Esophagus squamous epithelium (tissue), 4 donors: ENCODE results near the gene ACTR1B.

Experiments used
- CTCF ChIP-seq, 6 experiments: fragments of 450-650 bp in 4 of 6; fragments of 200-600 bp in 2 of 6; sonication (generic) in 2 of 6; IDR thresholded peaks; one replicate each; pipeline ENCODE4 v1.5.1; 2016 to 2019; ENCODE audit warnings: antibody characterized with exemption in 6 of 6, mild to moderate bottlenecking in 4 of 6, moderate library complexity in 4 of 6
- POLR2A ChIP-seq, 4 donors: fragments of 450-650 bp; IDR thresholded peaks; one replicate each; pipeline ENCODE4 v1.6.1; 2017; ENCODE audit warnings: antibody characterized with exemption in 4 of 4, mild to moderate bottlenecking in 4 of 4, moderate library complexity in 3 of 4

- TF ChIP-seq CTCF (IDR thresholded peaks at IDR 0.05) (no peak), POLR2A (IDR thresholded peaks at IDR 0.05) (no peak)
Measured at GRCh38 chr2:97712693-97713295, 49.0 kb upstream of the ACTR1B start.
